GM12878 (cell line): Measurements from ENCODE around the gene FAM216A. TPM values are rescaled to one million over a fixed set of nuclear protein-coding genes. Genes with fewer than 3 reads are reported as not detected.

Source experiments
- ATAC-seq: fragments of 200-7000 bp; cut with Tn5 transposase; 3 replicates; pipeline ENCODE4 v1.9.1; 2020; ENCODE audit warnings: mild to moderate bottlenecking, moderate library complexity
- BruUV-seq: library from RNA; stranded (reverse); fragments of 400-500 nt; replicated peaks from 2 replicates; lab custom pipeline; 2021; lab: Mats Ljungman, UMichigan
- CTCF ChIA-PET: fragments of 300-600 bp; sonication (Branson Sonifier 250); formaldehyde crosslinking; extraction: SDS; loops from one replicate; lab custom pipeline; 2021; ENCODE audit warnings: inconsistent platforms; lab: Yijun Ruan, JAX
- POLR2A ChIA-PET: fragments of 350-600 bp; formaldehyde crosslinking; extraction: SDS; loops from one replicate; lab custom pipeline; 2021; ENCODE audit warnings: inconsistent platforms; lab: Charles Lee
- RAD21 ChIA-PET: fragments of 300-600 bp; sonication (Branson Sonifier 250); formaldehyde crosslinking; loops from one replicate; lab custom pipeline; 2023; ENCODE audit warnings: antibody characterized with exemption; ENCODE audit not compliant: unreplicated experiment; lab: Charles Lee
- SMC1A ChIA-PET: fragments of 300-600 bp; sonication (Branson Sonifier 250); formaldehyde crosslinking; loops from one replicate; lab custom pipeline; 2023; ENCODE audit not compliant: unreplicated experiment, uncharacterized antibody; lab: Charles Lee
- DNase-seq: peaks from one replicate; pipeline ENCODE4 v3.0.0-alpha.2; 2011; ENCODE audit warnings: low read depth, low spot score
- FAIRE-seq: peaks from 3 replicates; lab custom pipeline; 2011; peaks lifted over from hg19 to GRCh38; lab: Jason Lieb, UNC
- H2AFZ ChIP-seq: 2 replicates; pipeline ENCODE4 v1.6.0; 2011; ENCODE audit warnings: low read depth, low read length, control low read depth; ENCODE audit not compliant: control insufficient read depth
- H3K27ac ChIP-seq: 2 replicates; pipeline ENCODE4 v1.5.1; 2011; ENCODE audit warnings: control low read depth; ENCODE audit not compliant: control insufficient read depth, insufficient read depth
- H3K27me3 ChIP-seq, 2 experiments: replicated peaks in 1 of 2; 2 replicates each; pipeline versions ENCODE4 v1.6.0 to v1.6.1; 2011; ENCODE audit warnings: low read length in 1 of 2; ENCODE audit not compliant: control insufficient read depth in 2 of 2, insufficient read depth in 2 of 2
- H3K36me3 ChIP-seq, 2 experiments: 2 replicates each; pipeline ENCODE4 v1.5.1; 2011; ENCODE audit warnings: low read length in 1 of 2; ENCODE audit not compliant: control insufficient read depth in 2 of 2, insufficient read depth in 2 of 2
- H3K4me1 ChIP-seq: 2 replicates; pipeline ENCODE4 v1.6.1; 2011; ENCODE audit warnings: mild to moderate bottlenecking, low read length, moderate library complexity, mixed read lengths; ENCODE audit not compliant: control insufficient read depth, insufficient read depth
- H3K4me2 ChIP-seq: 2 replicates; pipeline ENCODE4 v1.6.0; 2011; ENCODE audit warnings: control low read depth; ENCODE audit not compliant: control insufficient read depth, insufficient read depth
- H3K4me3 ChIP-seq: fragments of 200-600 bp; sonication (generic); 2 replicates; pipeline ENCODE4 v1.5.1; 2016
- H3K79me2 ChIP-seq: 2 replicates; pipeline ENCODE4 v1.6.0; 2011; ENCODE audit warnings: low read length; ENCODE audit not compliant: control insufficient read depth, insufficient read depth
- H3K9ac ChIP-seq: 2 replicates; pipeline ENCODE4 v1.8.0; 2011; ENCODE audit warnings: low read length, control low read depth, mixed read lengths; ENCODE audit not compliant: control insufficient read depth, insufficient read depth
- H3K9me3 ChIP-seq: replicated peaks from 3 replicates; pipeline ENCODE4 v1.5.1; 2011; ENCODE audit warnings: mild to moderate bottlenecking, low read length; ENCODE audit not compliant: control insufficient read depth, insufficient read depth
- H4K20me1 ChIP-seq: 2 replicates; pipeline ENCODE4 v1.6.0; 2011; ENCODE audit not compliant: control insufficient read depth, insufficient read depth
- BACH1 ChIP-seq: fragments of 450-650 bp; IDR thresholded peaks from 2 replicates; pipeline ENCODE4 v1.6.1; 2017; ENCODE audit warnings: mild to moderate bottlenecking, borderline replicate concordance
- CBFB ChIP-seq: IDR thresholded peaks from 2 replicates; pipeline ENCODE4 v1.6.1; 2016; ENCODE audit warnings: antibody characterized with exemption, low read depth
- CUX1 ChIP-seq: IDR thresholded peaks from 2 replicates; pipeline ENCODE4 v1.6.1; 2012; ENCODE audit warnings: improper control_type of control experiment, low read depth, low read length; ENCODE audit not compliant: insufficient replicate concordance
- DPF2 ChIP-seq: fragments of 450-650 bp; IDR thresholded peaks from 2 replicates; pipeline ENCODE4 v1.6.1; 2017; ENCODE audit warnings: mild to moderate bottlenecking
- IRF4 ChIP-seq: IDR thresholded peaks from 2 replicates; pipeline ENCODE4 v1.6.1; 2011; ENCODE audit warnings: low read depth, low read length
- POU2F2 ChIP-seq: IDR thresholded peaks from 3 replicates; pipeline ENCODE4 v1.6.1; 2011; ENCODE audit warnings: low read depth, mild to moderate bottlenecking, low read length, borderline replicate concordance
- REST ChIP-seq: IDR thresholded peaks from 2 replicates; pipeline ENCODE4 v1.6.1; 2012; ENCODE audit warnings: mild to moderate bottlenecking, low read depth, low read length
- SUPT20H ChIP-seq: IDR thresholded peaks from 2 replicates; pipeline ENCODE4 v1.6.1; 2011; ENCODE audit warnings: low read depth, mild to moderate bottlenecking, low read length, moderate library complexity, borderline replicate concordance; ENCODE audit not compliant: control insufficient read depth
- WGBS: methylation state at CpG from one replicate; pipeline ENCODE4 v1.1.6; 2016; ENCODE audit warnings: low lambda C conversion rate; ENCODE audit not compliant: insufficient replicate concordance, insufficient coverage; ENCODE audit errors: missing lambda C conversion rate; 5-methylcytosine and 5-hydroxymethylcytosine counted together
- in situ Hi-C: fragments of 300-500 bp; cut with MboI; formaldehyde crosslinking; loops from 9 replicates; pipeline ENCODE4 v1.14.3; 2018; ENCODE audit warnings: mixed read lengths
- intact Hi-C: fragments of 100-400 bp; cut with micrococcal nuclease; formaldehyde crosslinking; loops from one replicate; pipeline ENCODE4 v1.14.2; 2022; ENCODE audit not compliant: unreplicated experiment
- polyA plus RNA-seq, 11 experiments: library from polyadenylated mRNA; depleted of rRNA in 4 of 11; unstranded in 6 of 11; stranded (reverse) in 5 of 11; fragments of >200 nt; fragmentation: Nextera tagmentation in 4 of 11; fragmentation: Illumina TruSeq in 1 of 11; extraction: Ambion mirVana in 4 of 11; extraction: Trizol in 1 of 11; gene quantifications; 1 replicate in 1 of 11; 2 replicates in 10 of 11; pipeline versions ENCODE4 v1.2.1 to v1.2.3, GENCODE V29; 2011 to 2016; ENCODE audit warnings: inconsistent platforms in 2 of 11, missing spikeins in 2 of 11, low read depth in 1 of 11
- total RNA-seq, 4 experiments: library from RNA; depleted of rRNA in 3 of 4; stranded (reverse); fragments of >200 nt in 3 of 4; fragmentation: Illumina TruSeq in 1 of 4; extraction: Trizol in 1 of 4; gene quantifications; 2 replicates each; pipeline versions ENCODE4 v1.2.1 to v1.2.3, GENCODE V29; 2013 to 2021
- TF ChIP-seq, protein P1 (sequence below): IDR thresholded peaks from 2 replicates; pipeline ENCODE4 v1.6.1; 2011; ENCODE audit warnings: mild to moderate bottlenecking, low read depth, low read length, moderate library complexity; ENCODE audit not compliant: insufficient replicate concordance
- TF ChIP-seq, protein P2 (sequence below): fragments of 450-650 bp; IDR thresholded peaks from 2 replicates; pipeline ENCODE4 v1.6.1; 2017; ENCODE audit warnings: borderline replicate concordance

Gene FAM216A
- total and polyA plus RNA-seq, 10 of the 15 experiments (the other 5 are each of a cell fraction or from before 2014, with no cell fraction given), result 15.0 to 48.3 (median 35.0) TPM

DNA sequence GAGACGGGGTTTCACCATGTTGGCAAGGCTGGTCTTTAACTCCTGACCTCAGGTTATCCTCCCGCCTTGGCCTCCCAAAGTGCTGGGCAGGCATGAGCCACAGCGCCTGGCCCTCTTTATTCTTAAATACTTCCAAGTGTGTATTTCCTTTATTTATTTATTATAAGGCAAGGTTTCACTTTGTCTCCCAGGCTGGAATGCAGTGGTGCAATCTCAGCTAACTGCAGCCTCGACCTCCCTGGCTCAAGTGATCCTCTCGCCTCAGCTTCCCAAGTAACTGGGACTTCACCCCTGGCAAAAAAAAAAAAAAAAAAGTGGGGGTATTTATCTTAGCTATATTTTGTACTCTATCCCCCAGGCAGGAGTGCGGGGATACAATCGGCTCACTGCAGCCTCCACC lies 6.8 kb downstream of the FAM216A start:
- DNase-seq (no peak), ATAC-seq (no peak), FAIRE-seq (no peak)
- no peaks in the 10 kb centered on the region for H3K4me1 ChIP-seq
- H3K27ac ChIP-seq, result no peak overlapping the region
- peaks cover 5% of the 10 kb centered on the region for H3K79me2 ChIP-seq
- ChIA-PET SMC1A (interaction anchor here (0.6 to 0.7 kb wide), 2 partner anchors 24 to 115 kb away, joined by 3 read pairs; no protein-coding TSS in a partner anchor), CTCF (interaction anchor here (0.6 to 1.9 kb wide), 3 partner anchors 10 to 51 kb away, joined by 3 to 5 read pairs (median 3); partner anchors contain the start of gene ARPC3), RAD21 (no interaction called here), POLR2A (interaction anchor here (0.6 to 0.8 kb wide), 2 partner anchors 19 to 43 kb away, joined by 3 to 4 read pairs; no protein-coding TSS in a partner anchor)
- H3K9me3 ChIP-seq, result no peaks in the 10 kb centered on the region
- in situ Hi-C loops (no loop called here), intact Hi-C loops (no loop called here)
- TF ChIP-seq SUPT20H (no peak), CUX1 (no peak), CBFB (no peak), BACH1 (no peak), POU2F2 (no peak), REST (no peak), DPF2 (no peak), IRF4 (no peak)
- TF ChIP-seq, protein P1, sequence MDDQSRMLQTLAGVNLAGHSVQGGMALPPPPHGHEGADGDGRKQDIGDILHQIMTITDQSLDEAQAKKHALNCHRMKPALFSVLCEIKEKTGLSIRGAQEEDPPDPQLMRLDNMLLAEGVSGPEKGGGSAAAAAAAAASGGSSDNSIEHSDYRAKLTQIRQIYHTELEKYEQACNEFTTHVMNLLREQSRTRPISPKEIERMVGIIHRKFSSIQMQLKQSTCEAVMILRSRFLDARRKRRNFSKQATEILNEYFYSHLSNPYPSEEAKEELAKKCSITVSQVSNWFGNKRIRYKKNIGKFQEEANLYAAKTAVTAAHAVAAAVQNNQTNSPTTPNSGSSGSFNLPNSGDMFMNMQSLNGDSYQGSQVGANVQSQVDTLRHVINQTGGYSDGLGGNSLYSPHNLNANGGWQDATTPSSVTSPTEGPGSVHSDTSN, result no peak
- TF ChIP-seq, protein P2, sequence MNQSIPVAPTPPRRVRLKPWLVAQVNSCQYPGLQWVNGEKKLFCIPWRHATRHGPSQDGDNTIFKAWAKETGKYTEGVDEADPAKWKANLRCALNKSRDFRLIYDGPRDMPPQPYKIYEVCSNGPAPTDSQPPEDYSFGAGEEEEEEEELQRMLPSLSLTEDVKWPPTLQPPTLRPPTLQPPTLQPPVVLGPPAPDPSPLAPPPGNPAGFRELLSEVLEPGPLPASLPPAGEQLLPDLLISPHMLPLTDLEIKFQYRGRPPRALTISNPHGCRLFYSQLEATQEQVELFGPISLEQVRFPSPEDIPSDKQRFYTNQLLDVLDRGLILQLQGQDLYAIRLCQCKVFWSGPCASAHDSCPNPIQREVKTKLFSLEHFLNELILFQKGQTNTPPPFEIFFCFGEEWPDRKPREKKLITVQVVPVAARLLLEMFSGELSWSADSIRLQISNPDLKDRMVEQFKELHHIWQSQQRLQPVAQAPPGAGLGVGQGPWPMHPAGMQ, result no peak
- peaks cover 0 to 8% of the 10 kb centered on the region in 2 experiments; a peak in 3 of 4 replicates for H3K36me3 ChIP-seq
- no peak overlapping the region for H3K4me2 ChIP-seq
- no TSS peak for BruUV-seq
- H3K27me3 ChIP-seq, result no peaks in the 10 kb centered on the region
- 100% methylated on average over 7 of the region's 7 CpGs for WGBS
- H3K9ac ChIP-seq, result no peak overlapping the region
- H4K20me1 ChIP-seq, result no peaks in the 10 kb centered on the region
- H3K4me3 ChIP-seq, result no peak overlapping the region
- H2AFZ ChIP-seq, result no peak overlapping the region
